WTC11 (cell line): ENCODE results near the gene DISP2.

ENCODE experiments used
- CTCF ChIP-seq: fragments of 200-600 bp; IDR thresholded peaks from 2 replicates; pipeline ENCODE4 v1.8.0; 2022; ENCODE audit warnings: antibody characterized with exemption
- E2F5 ChIP-seq: sonication (generic); formaldehyde crosslinking; IDR thresholded peaks from 2 replicates; pipeline ENCODE4 v1.8.1; 2022; ENCODE audit warnings: mild to moderate bottlenecking, moderate library complexity, missing genetic modification reagents
- MAX ChIP-seq: sonication (generic); formaldehyde crosslinking; IDR thresholded peaks from 2 replicates; pipeline ENCODE4 v1.8.0; 2022; ENCODE audit warnings: mild to moderate bottlenecking, missing genetic modification reagents
- NFYB ChIP-seq: sonication (generic); formaldehyde crosslinking; conservative IDR thresholded peaks from 2 replicates; pipeline ENCODE4 v1.8.0; 2022; ENCODE audit warnings: low read depth, missing genetic modification reagents
- ZMAT4 ChIP-seq: fragments of 250-450 bp; sonication (Bioruptor Pico); IDR thresholded peaks from 2 replicates; pipeline ENCODE4 v1.9.0; 2021; ENCODE audit warnings: mild to moderate bottlenecking
- ZNF396 ChIP-seq: fragments of 250-450 bp; sonication (Bioruptor Pico); IDR thresholded peaks from 2 replicates; pipeline ENCODE4 v1.8.0; 2021; ENCODE audit warnings: mild to moderate bottlenecking, moderate library complexity, borderline replicate concordance

- TF ChIP-seq E2F5 (CRISPR knock-in tag) (no peak), MAX (no peak), NFYB (no peak), ZNF396 (CRISPR knock-in tag) (no peak), CTCF (no peak), ZMAT4 (CRISPR knock-in tag) (no peak)
These were observed 69.2 kb downstream of the DISP2 start for GRCh38 chr15:40427188-40427587.
